A549 (cell line): ENCODE results near the gene LANCL1.

Experiments
- HOXB5 ChIP-seq: fragments of 250-450 bp; sonication (Bioruptor Pico); IDR thresholded peaks from 2 replicates; pipeline ENCODE4 v1.5.0; 2020; ENCODE audit warnings: mild to moderate bottlenecking, moderate library complexity
- MAZ ChIP-seq: fragments of 150-350 bp; IDR thresholded peaks from 2 replicates; pipeline ENCODE4 v1.6.1; 2014; ENCODE audit warnings: antibody characterized with exemption, low read depth, low read length, borderline replicate concordance
- POLR2A ChIP-seq: IDR thresholded peaks from 2 replicates; pipeline ENCODE4 v1.6.1; 2012; ENCODE audit warnings: mild to moderate bottlenecking, low read length
- TF ChIP-seq, protein P1 (sequence below): fragments of >200 bp; sonication (Bioruptor Twin); formaldehyde crosslinking; IDR thresholded peaks from 3 replicates; pipeline ENCODE4 v1.5.1; 2016
- TF ChIP-seq, protein P2 (sequence below): IDR thresholded peaks from 2 replicates; pipeline ENCODE4 v1.6.1; 2012

DNA sequence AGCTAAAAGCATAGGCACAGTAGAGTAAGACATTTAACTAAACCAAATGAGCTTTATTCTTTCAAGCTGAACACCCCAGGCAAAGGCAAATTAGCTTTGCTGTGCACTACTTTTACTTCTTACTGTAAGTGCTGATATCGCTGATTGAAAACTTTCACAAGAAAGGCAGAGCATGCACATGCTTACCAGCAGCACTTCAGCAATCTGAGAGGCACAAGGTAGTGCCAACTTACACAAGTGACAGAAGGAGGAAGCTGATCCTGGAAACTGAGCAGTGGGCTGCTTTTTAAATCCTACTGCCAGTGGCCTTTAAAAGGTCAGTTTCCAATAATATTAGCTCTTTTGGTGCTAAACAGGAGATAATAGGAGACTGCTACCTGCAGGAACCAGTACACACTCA lies 43.9 kb downstream of the LANCL1 start:
- TF ChIP-seq, protein P1, sequence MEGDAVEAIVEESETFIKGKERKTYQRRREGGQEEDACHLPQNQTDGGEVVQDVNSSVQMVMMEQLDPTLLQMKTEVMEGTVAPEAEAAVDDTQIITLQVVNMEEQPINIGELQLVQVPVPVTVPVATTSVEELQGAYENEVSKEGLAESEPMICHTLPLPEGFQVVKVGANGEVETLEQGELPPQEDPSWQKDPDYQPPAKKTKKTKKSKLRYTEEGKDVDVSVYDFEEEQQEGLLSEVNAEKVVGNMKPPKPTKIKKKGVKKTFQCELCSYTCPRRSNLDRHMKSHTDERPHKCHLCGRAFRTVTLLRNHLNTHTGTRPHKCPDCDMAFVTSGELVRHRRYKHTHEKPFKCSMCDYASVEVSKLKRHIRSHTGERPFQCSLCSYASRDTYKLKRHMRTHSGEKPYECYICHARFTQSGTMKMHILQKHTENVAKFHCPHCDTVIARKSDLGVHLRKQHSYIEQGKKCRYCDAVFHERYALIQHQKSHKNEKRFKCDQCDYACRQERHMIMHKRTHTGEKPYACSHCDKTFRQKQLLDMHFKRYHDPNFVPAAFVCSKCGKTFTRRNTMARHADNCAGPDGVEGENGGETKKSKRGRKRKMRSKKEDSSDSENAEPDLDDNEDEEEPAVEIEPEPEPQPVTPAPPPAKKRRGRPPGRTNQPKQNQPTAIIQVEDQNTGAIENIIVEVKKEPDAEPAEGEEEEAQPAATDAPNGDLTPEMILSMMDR, result no peak
- TF ChIP-seq POLR2A (no peak), MAZ (no peak), HOXB5 (CRISPR knock-in tag) (no peak)
- TF ChIP-seq, protein P2, sequence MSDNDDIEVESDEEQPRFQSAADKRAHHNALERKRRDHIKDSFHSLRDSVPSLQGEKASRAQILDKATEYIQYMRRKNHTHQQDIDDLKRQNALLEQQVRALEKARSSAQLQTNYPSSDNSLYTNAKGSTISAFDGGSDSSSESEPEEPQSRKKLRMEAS, result no peak
